HUES48 (cell line): ENCODE measurements around the gene SLTM.

ENCODE experiments used
- H3K27ac ChIP-seq: one replicate; pipeline ENCODE4 v1.7.0; 2013; ENCODE audit warnings: low read depth, low read length, inconsistent platforms
- H3K27me3 ChIP-seq: 2 replicates; pipeline ENCODE4 v1.6.1; 2013; ENCODE audit warnings: mild to moderate bottlenecking, low read length; ENCODE audit not compliant: control insufficient read depth, insufficient read depth
- H3K36me3 ChIP-seq: 2 replicates; pipeline ENCODE4 v1.6.1; 2013; ENCODE audit warnings: low read length; ENCODE audit not compliant: control insufficient read depth, insufficient read depth
- H3K4me1 ChIP-seq: 2 replicates; pipeline ENCODE4 v1.6.1; 2013; ENCODE audit warnings: mild to moderate bottlenecking, low read length; ENCODE audit not compliant: control insufficient read depth, insufficient read depth
- H3K4me3 ChIP-seq: 2 replicates; pipeline ENCODE4 v1.5.1; 2013; ENCODE audit warnings: mild to moderate bottlenecking, low read depth, low read length
- H3K9ac ChIP-seq: 2 replicates; pipeline ENCODE4 v1.6.1; 2013; ENCODE audit warnings: mild to moderate bottlenecking, low read depth, low read length, moderate library complexity
- H3K9me3 ChIP-seq: 2 replicates; pipeline ENCODE4 v1.6.1; 2013; ENCODE audit warnings: low read length; ENCODE audit not compliant: control insufficient read depth, insufficient read depth

The SLTM gene

GRCh38 chr15:58933281-58934113 is at the start of gene SLTM:
Gene SLTM (minus strand): TSS chr15:58933679. CDS start chr15:58933565, 114 bp downstream.
- H3K9me3 ChIP-seq = no peaks in the 10 kb centered on the region
- no peaks in the 10 kb centered on the region for H3K27me3 ChIP-seq
- H3K4me1 ChIP-seq = peaks cover 12% of the 10 kb centered on the region
- H3K9ac ChIP-seq = peak within 1 kb of the TSS; percentile 98
- peak within 1 kb of the TSS; percentile 97 for H3K4me3 ChIP-seq
- H3K27ac ChIP-seq = peak within 1 kb of the TSS; percentile 99
- H3K36me3 ChIP-seq = peaks cover 18% of the 10 kb centered on the region

GRCh38 chr15:58983261-58983660 is 49.8 kb upstream of the SLTM start:
- Histone ChIP-seq H3K27ac (no peak overlapping the region), H3K9ac (no peak overlapping the region), H3K4me3 (no peak overlapping the region), H3K4me1 (0 out of 2 replicates have a peak, but pooled peaks cover 3% of the 10 kb centered on the region), H3K9me3 (no peaks in the 10 kb centered on the region), H3K27me3 (no peaks in the 10 kb centered on the region), H3K36me3 (no peaks in the 10 kb centered on the region)

DNA sequence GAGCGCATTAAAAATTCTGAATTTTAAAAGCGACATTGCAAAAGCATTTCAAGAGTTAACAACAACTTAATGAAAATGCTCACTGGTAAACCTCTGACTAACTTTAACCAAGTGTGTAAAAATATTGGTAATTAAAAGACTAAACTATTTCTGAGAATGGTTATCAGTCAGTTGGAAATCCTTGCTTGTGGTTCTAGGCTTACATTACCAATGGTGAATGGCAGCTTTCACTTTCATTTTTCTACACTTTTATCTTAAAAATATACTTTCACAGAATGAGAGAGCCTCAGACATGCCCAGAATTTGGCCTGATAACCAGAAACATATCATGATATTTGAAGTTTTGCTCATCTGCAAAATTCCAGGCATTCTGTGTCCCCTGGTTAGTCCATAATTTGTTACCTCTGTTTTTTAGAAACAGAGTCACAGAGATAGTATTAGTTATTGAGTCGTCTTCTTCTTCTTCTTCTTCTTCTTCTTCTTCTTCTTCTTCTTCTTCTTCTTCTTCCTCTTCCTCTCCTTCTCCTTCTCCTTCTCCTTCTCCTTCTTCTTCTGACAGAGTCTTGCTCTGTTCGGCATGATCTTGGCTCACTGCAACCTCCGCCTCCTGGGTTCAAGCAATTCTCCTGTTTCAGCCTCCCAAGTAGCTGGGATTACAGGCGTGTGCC is 48.5 kb upstream of the SLTM start:
- Histone ChIP-seq H3K36me3 (no peaks in the 10 kb centered on the region), H3K9ac (no peak overlapping the region), H3K4me1 (no peaks in the 10 kb centered on the region), H3K4me3 (no peak overlapping the region), H3K9me3 (no peaks in the 10 kb centered on the region), H3K27ac (no peak overlapping the region), H3K27me3 (no peaks in the 10 kb centered on the region)

DNA sequence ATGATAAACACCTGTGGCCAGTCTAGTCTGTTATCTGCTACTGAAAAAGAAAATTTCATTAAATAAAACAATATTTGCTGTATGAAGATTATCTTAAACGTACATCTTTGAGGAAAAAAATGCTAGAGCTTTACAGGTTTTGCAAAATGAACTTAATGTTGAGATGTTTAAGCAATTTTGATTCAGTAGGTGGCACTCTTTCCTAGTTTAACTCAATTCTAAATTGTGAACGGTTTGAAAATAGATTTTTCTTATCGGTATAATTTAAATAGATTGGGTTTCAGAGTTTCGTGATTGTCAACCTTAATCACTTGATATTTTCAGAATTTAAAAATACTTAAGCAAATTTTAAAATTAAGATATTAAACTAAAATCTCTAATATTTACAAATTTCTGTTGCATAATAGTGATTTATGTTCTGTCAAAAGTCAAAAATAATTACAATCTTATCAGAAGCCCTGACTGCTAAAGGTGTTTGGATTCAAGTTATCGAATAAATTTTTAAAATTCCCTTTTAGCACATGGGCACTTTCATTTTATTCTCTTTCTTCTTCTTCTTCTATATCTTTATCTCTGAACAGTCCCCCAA is 47.0 kb upstream of the SLTM start:
- Histone ChIP-seq H3K9ac (no peak overlapping the region), H3K36me3 (no peaks in the 10 kb centered on the region), H3K27me3 (no peaks in the 10 kb centered on the region), H3K4me1 (no peaks in the 10 kb centered on the region), H3K9me3 (no peaks in the 10 kb centered on the region), H3K4me3 (no peak overlapping the region), H3K27ac (no peak overlapping the region)

- no peaks in the 10 kb centered on the region for H3K9me3 ChIP-seq
- no peak overlapping the region for H3K27ac ChIP-seq
These were observed 44.4 kb upstream of the SLTM start for GRCh38 chr15:58977887-58978286.

GRCh38 chr15:58967479-58967878 is 34.0 kb upstream of the SLTM start:
- no peak overlapping the region for H3K4me3 ChIP-seq
- no peaks in the 10 kb centered on the region for H3K9me3 ChIP-seq
- no peak overlapping the region for H3K9ac ChIP-seq
- H3K27ac ChIP-seq = no peak overlapping the region
- no peaks in the 10 kb centered on the region for H3K4me1 ChIP-seq
- no peaks in the 10 kb centered on the region for H3K27me3 ChIP-seq
- H3K36me3 ChIP-seq = no peaks in the 10 kb centered on the region

More at GRCh38 chr15:58977887-58978286, 44.4 kb upstream of the SLTM start:
- Histone ChIP-seq H3K36me3 (no peaks in the 10 kb centered on the region), H3K9ac (no peak overlapping the region), H3K27me3 (no peaks in the 10 kb centered on the region), H3K4me3 (no peak overlapping the region), H3K4me1 (no peaks in the 10 kb centered on the region)

DNA sequence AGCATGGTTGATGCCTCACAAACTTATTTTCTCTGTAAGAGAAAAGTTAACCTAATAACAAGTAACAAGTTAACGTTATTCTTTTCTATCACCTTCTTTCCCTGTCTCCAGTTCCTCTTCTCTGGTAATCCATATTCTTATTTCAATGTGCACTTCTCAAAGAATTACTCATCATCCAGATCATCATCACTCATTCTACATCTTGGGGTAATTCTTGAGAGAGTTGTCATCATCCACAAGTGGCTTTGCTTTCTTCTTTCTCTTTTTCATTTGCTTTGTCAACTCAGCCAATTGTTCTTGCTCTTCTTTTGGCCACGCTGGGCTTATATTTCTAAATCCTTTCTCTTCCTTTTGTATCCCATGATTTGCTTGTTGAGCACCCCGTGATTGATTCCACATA is 33.2 kb upstream of the SLTM start:
- Histone ChIP-seq H3K9ac (no peak overlapping the region), H3K36me3 (no peaks in the 10 kb centered on the region), H3K27ac (no peak overlapping the region), H3K27me3 (no peaks in the 10 kb centered on the region), H3K9me3 (no peaks in the 10 kb centered on the region), H3K4me1 (no peaks in the 10 kb centered on the region), H3K4me3 (no peak overlapping the region)

- Histone ChIP-seq H3K27me3 (no peaks in the 10 kb centered on the region), H3K4me3 (no peak overlapping the region), H3K9me3 (no peaks in the 10 kb centered on the region), H3K36me3 (no peaks in the 10 kb centered on the region), H3K9ac (no peak overlapping the region), H3K4me1 (no peaks in the 10 kb centered on the region), H3K27ac (no peak overlapping the region)
These were observed 29.4 kb upstream of the SLTM start for GRCh38 chr15:58962662-58963565.

- Histone ChIP-seq H3K27me3 (no peaks in the 10 kb centered on the region), H3K4me3 (no peak overlapping the region), H3K4me1 (no peaks in the 10 kb centered on the region), H3K9me3 (no peaks in the 10 kb centered on the region), H3K27ac (no peak overlapping the region), H3K36me3 (no peaks in the 10 kb centered on the region), H3K9ac (no peak overlapping the region)
These were observed 28.7 kb upstream of the SLTM start for GRCh38 chr15:58962136-58962535.

DNA sequence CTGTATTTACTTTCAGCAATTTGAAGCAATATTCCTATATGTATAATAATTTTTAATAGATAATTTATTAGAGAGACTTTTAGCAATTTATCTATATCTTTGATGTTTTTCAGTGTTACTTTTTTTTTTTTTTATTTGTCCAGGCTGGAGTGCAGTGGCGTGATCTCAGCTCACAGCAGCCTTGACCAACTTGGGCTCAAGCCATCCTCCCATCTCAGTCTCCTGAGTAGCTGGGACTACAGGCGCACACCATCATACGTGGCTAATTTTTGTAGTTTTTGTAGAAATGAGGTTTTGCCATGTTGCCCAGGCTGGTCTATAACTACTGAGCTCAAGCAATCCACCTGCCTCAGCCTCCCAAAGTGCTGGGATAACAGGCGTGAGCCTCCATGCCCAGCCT is 25.3 kb upstream of the SLTM start:
- H3K27me3 ChIP-seq = no peaks in the 10 kb centered on the region
- H3K27ac ChIP-seq = no peak overlapping the region
- no peak overlapping the region for H3K4me3 ChIP-seq
- H3K9me3 ChIP-seq = no peaks in the 10 kb centered on the region
- no peak overlapping the region for H3K9ac ChIP-seq
- H3K4me1 ChIP-seq = no peaks in the 10 kb centered on the region
- no peaks in the 10 kb centered on the region for H3K36me3 ChIP-seq
